Adipose tissue (tissue), 3 donors: ENCODE measurements around the gene PMCH. TPM values are rescaled to one million over a fixed set of nuclear protein-coding genes. Genes with fewer than 3 reads are reported as not detected.
"Not testable (repeated sequence)": the region's sequence is repeated elsewhere in the genome, so short reads cannot be mapped to it uniquely, and the experiment has no call there.

Experiments
- H3K27ac ChIP-seq: one replicate; pipeline ENCODE4 v1.5.1; 2013; ENCODE audit warnings: low read depth, low read length
- WGBS, 3 donors: extraction: QIAGEN DNeasy Blood & Tissue Kit; methylation state at CpG; one replicate each; pipeline ENCODE4 v1.1.7; 2013; 5-methylcytosine and 5-hydroxymethylcytosine counted together
- polyA plus RNA-seq, 3 donors: library from polyadenylated mRNA; stranded (reverse); fragments of 200-250 nt; gene quantifications; one replicate each; pipeline ENCODE4 v1.2.3, GENCODE V29; 2013
- donor health status: healthy with polysubstance abuse.
- donor health status: Bipolar disorder and iron deficiency.
- donor health status: healthy.

PMCH gene
- polyA plus RNA-seq, 3 donors = not detected

- 85 to 97% (median 91%) methylated on average over 1 of the region's 1 CpG for WGBS, 3 donors
- H3K27ac ChIP-seq = no peak overlapping the region
These were observed 34.2 kb downstream of the PMCH start for GRCh38 chr12:102163383-102163782.

- WGBS, 3 donors = 96 to 100% (median 97%) methylated on average over 3 of the region's 3 CpGs
- not testable (repeated sequence) for H3K27ac ChIP-seq
These were observed 42.4 kb downstream of the PMCH start for GRCh38 chr12:102155206-102155605.

- 97 to 99% (median 98%) methylated on average over 3 to 4 of the region's 4 CpGs for whole genome bisulfite sequencing, 3 donors
- H3K27ac ChIP-seq = not testable (repeated sequence)
These were observed 50.5 kb downstream of the PMCH start for GRCh38 chr12:102147062-102147587.

Other genes with a start within 250 kb of the PMCH start
- 10 to 100 TPM; 21.3 to 64.1 (median 35.5) TPM for gene WASHC3, start 135.8 kb downstream of the PMCH start, polyA plus RNA-seq
- 10 to 100 TPM; 11.0 to 15.3 (median 14.1) TPM for gene NUP37, start 77.7 kb downstream of the PMCH start, polyA plus RNA-seq
- gene PARPBP, start 77.7 kb downstream of the PMCH start, polyA plus RNA-seq = 1 to 10 TPM in 1 of 3 donors, under 1 TPM in 2; 0.60 to 1.1 (median 0.90) TPM